ENCODE data around the gene IQSEC1.

GRCh38 chr3:12911881-12912415 lies 161.3 kb downstream of the IQSEC1 start:
- no peak for TF ChIP-seq CTCF (IDR thresholded peaks at IDR 0.05)
- no peak for TF ChIP-seq POLR2A (IDR thresholded peaks at IDR 0.05)

All from breast epithelium (tissue), 3 donors.